Loucy (cell line): Measurements from ENCODE around the gene METRNL.
"Not testable (repeated sequence)": the region's sequence is repeated elsewhere in the genome, so short reads cannot be mapped to it uniquely, and the experiment has no call there.

ENCODE experiments used
- H2AFZ ChIP-seq: fragments of 200-600 bp; sonication (generic); 2 replicates; pipeline ENCODE4 v1.6.0; 2016; ENCODE audit warnings: antibody characterized with exemption, mild to moderate bottlenecking, low read length, moderate library complexity
- H3F3A ChIP-seq: fragments of 200-600 bp; 2 replicates; pipeline ENCODE4 v1.6.0; 2016; ENCODE audit warnings: antibody characterized with exemption, low read depth, mild to moderate bottlenecking
- H3K27me3 ChIP-seq: fragments of 200-600 bp; sonication (generic); 2 replicates; pipeline ENCODE4 v1.6.1; 2014; ENCODE audit warnings: low read length, mild to moderate bottlenecking; ENCODE audit not compliant: insufficient read depth, poor library complexity, severe bottlenecking
- H3K36me3 ChIP-seq: fragments of 200-600 bp; sonication (generic); 2 replicates; pipeline ENCODE4 v1.6.1; 2016; ENCODE audit warnings: low read length; ENCODE audit not compliant: insufficient read depth
- H3K4me1 ChIP-seq: fragments of 200-600 bp; sonication (generic); 2 replicates; pipeline ENCODE4 v1.5.1; 2014; ENCODE audit warnings: low read length, mild to moderate bottlenecking; ENCODE audit not compliant: insufficient read depth, poor library complexity, severe bottlenecking
- H3K4me2 ChIP-seq: fragments of 200-600 bp; sonication (generic); 2 replicates; pipeline ENCODE4 v1.6.0; 2014; ENCODE audit warnings: antibody characterized with exemption, low read length, low read depth, mild to moderate bottlenecking; ENCODE audit not compliant: poor library complexity, severe bottlenecking
- H3K4me3 ChIP-seq: fragments of 200-600 bp; sonication (generic); 2 replicates; pipeline ENCODE4 v1.5.1; 2014; ENCODE audit warnings: low read length, mild to moderate bottlenecking, mixed read lengths; ENCODE audit not compliant: poor library complexity, severe bottlenecking
- H3K79me2 ChIP-seq: fragments of 200-600 bp; sonication (generic); 2 replicates; pipeline ENCODE4 v1.6.1; 2014; ENCODE audit warnings: low read length; ENCODE audit not compliant: insufficient read depth
- H3K9ac ChIP-seq: fragments of 200-600 bp; sonication (generic); 2 replicates; pipeline ENCODE4 v1.6.0; 2014; ENCODE audit warnings: mild to moderate bottlenecking, low read depth, low read length, moderate library complexity; ENCODE audit not compliant: poor library complexity, severe bottlenecking
- H3K9me2 ChIP-seq: fragments of 200-600 bp; sonication (generic); replicated peaks from 2 replicates; pipeline ENCODE4 v1.6.1; 2016; ENCODE audit warnings: low read depth, low read length, mixed read lengths
- H3K9me3 ChIP-seq: fragments of 200-600 bp; sonication (generic); 2 replicates; pipeline ENCODE4 v1.6.1; 2014; ENCODE audit warnings: mild to moderate bottlenecking, antibody characterized with exemption, low read length, low read depth; ENCODE audit not compliant: insufficient read depth
- H4K20me1 ChIP-seq: fragments of 200-600 bp; sonication (generic); 2 replicates; pipeline ENCODE4 v1.6.0; 2014; ENCODE audit warnings: antibody characterized with exemption, low read length, mild to moderate bottlenecking; ENCODE audit not compliant: insufficient read depth, poor library complexity, severe bottlenecking
- EZH2phosphoT487 ChIP-seq: fragments of 200-600 bp; IDR thresholded peaks from 2 replicates; pipeline ENCODE4 v1.6.1; 2018; ENCODE audit warnings: antibody characterized with exemption, mild to moderate bottlenecking, moderate library complexity, borderline replicate concordance
- TF ChIP-seq, protein P1 (sequence below): fragments of 200-600 bp; sonication (generic); conservative IDR thresholded peaks from 2 replicates; pipeline ENCODE4 v1.5.1; 2014; ENCODE audit warnings: mild to moderate bottlenecking, antibody characterized with exemption, low read length

Gene METRNL

DNA sequence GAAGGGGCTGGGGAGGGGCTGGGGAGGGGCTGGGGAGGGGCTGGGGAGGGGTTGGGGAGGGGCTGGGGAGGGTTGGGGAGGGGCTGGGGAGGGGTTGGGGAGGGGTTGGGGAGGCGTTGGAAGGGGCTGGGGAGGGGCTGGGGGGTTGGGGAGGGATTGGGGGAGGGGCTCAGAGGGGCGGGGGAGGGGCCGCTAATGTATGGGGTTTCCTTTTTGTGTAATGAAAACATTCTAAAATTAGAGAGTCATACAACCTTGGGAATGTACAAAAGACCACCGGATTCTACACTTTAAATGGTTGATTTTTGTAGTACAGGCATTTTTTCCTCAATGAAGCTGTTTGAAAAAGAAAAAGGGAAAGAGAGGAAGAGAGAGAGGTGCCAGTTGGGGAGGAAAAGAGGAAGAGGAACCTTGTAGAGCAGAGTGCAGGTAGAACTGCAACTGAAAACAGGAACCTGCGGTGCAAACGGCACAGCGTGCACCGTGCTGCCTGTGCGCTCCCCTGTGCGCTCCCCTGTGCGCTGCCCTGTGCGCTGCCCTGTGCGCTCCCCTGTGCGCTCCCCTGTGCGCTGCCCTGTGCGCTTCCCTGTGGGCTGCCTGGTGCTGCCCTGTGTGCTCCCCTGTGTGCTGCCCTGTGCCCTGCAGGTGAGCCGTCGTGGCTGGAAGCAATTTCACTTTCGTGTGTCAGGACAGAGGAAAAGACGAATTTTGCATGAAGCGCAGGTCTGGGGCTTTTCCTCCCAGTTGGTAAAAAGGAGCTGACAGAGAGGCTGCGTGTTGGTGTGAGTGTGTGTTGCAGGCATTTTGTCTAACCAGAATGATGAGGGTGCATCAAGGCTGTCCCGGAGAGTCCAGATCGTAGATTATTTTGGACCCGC lies 40.8 kb downstream of the METRNL start:
- H3K9me2 ChIP-seq, result no peaks in the 10 kb centered on the region
- TF ChIP-seq, protein P1, sequence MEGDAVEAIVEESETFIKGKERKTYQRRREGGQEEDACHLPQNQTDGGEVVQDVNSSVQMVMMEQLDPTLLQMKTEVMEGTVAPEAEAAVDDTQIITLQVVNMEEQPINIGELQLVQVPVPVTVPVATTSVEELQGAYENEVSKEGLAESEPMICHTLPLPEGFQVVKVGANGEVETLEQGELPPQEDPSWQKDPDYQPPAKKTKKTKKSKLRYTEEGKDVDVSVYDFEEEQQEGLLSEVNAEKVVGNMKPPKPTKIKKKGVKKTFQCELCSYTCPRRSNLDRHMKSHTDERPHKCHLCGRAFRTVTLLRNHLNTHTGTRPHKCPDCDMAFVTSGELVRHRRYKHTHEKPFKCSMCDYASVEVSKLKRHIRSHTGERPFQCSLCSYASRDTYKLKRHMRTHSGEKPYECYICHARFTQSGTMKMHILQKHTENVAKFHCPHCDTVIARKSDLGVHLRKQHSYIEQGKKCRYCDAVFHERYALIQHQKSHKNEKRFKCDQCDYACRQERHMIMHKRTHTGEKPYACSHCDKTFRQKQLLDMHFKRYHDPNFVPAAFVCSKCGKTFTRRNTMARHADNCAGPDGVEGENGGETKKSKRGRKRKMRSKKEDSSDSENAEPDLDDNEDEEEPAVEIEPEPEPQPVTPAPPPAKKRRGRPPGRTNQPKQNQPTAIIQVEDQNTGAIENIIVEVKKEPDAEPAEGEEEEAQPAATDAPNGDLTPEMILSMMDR, result no peak
- no peak for TF ChIP-seq EZH2phosphoT487
- H3F3A ChIP-seq, result no peaks in the 10 kb centered on the region
- peak overlapping the region; percentile 74 for H2AFZ ChIP-seq
- no peaks in the 10 kb centered on the region for H3K79me2 ChIP-seq
- H3K9ac ChIP-seq, result peak overlapping the region; percentile 63
- H3K4me3 ChIP-seq, result peak overlapping the region; percentile 66
- peak overlapping the region; percentile 71 for H3K4me2 ChIP-seq
- H3K4me1 ChIP-seq, result peaks cover 32% of the 10 kb centered on the region
- H4K20me1 ChIP-seq, result no peaks in the 10 kb centered on the region
- H3K9me3 ChIP-seq, result no peaks in the 10 kb centered on the region
- H3K27me3 ChIP-seq, result no peaks in the 10 kb centered on the region
- no peaks in the 10 kb centered on the region for H3K36me3 ChIP-seq

DNA sequence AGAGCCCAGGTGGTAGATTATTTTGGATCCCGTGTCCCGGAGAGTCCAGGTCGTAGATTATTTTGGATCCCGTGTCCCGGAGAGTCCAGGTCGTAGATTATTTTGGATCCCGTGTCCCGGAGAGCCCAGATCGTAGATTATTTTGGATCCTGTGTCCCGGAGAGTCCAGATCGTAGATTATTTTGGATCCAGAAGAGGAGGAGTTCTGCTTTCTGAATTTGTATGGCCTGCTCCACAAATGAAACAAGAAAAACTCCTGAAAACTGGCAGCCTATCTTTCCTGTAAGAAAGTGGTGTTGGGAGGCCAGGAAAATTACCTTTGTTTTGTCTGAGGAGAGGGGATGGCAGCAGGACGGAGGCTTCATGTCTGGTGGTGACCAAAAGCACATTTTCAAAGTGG lies 42.1 kb downstream of the METRNL start:
- not testable (repeated sequence) for H3K9me2 ChIP-seq, H2AFZ ChIP-seq, H3K4me3 ChIP-seq, H3K27me3 ChIP-seq, H3K4me2 ChIP-seq, H3K9ac ChIP-seq, H3F3A ChIP-seq, H3K79me2 ChIP-seq, H3K9me3 ChIP-seq, H4K20me1 ChIP-seq, H3K36me3 ChIP-seq
- H3K4me1 ChIP-seq, result peaks cover 36% of the 10 kb centered on the region

- Histone ChIP-seq H4K20me1 (no peaks in the 10 kb centered on the region), H3K36me3 (no peaks in the 10 kb centered on the region), H3K27me3 (no peaks in the 10 kb centered on the region), H3K9me2 (no peaks in the 10 kb centered on the region), H3K9ac (no peak overlapping the region), H3K4me2 (no peak overlapping the region), H2AFZ (no peak overlapping the region), H3K79me2 (no peaks in the 10 kb centered on the region), H3K4me1 (peaks cover 36% of the 10 kb centered on the region), H3F3A (no peaks in the 10 kb centered on the region), H3K4me3 (no peak overlapping the region), H3K9me3 (no peaks in the 10 kb centered on the region)
- TF ChIP-seq, protein P1, result no peak
- no peak for TF ChIP-seq EZH2phosphoT487
These were observed 42.8 kb downstream of the METRNL start for GRCh38 chr17:83121921-83122820.
